HepG2 (cell line): Measurements from ENCODE around the gene IGDCC3. TPM values are rescaled to one million over a fixed set of nuclear protein-coding genes. Genes with fewer than 3 reads are reported as not detected.

ENCODE experiments used
- ATAC-seq: fragments of 200-7000 bp; cut with Tn5 transposase; 3 replicates; pipeline ENCODE4 v1.9.1; 2020; ENCODE audit warnings: mild to moderate bottlenecking, moderate library complexity
- BruUV-seq: library from RNA; stranded (reverse); fragments of 400-500 nt; replicated peaks from 2 replicates; lab custom pipeline; 2021; lab: Mats Ljungman, UMichigan
- CTCF ChIA-PET: fragments of 300-600 bp; formaldehyde crosslinking; extraction: SDS; loops from one replicate; lab custom pipeline; 2021; ENCODE audit warnings: low total read pairs, inconsistent platforms, low intra/inter-chr PET ratio; lab: Yijun Ruan, JAX
- POLR2A ChIA-PET: fragments of 350-600 bp; sonication (Branson Sonifier 250); formaldehyde crosslinking; loops from one replicate; lab custom pipeline; 2020; ENCODE audit warnings: antibody characterized with exemption, inconsistent platforms; lab: Yijun Ruan, JAX
- DNase-seq: peaks from one replicate; pipeline ENCODE4 v3.0.0-alpha.2; 2015; ENCODE audit warnings: low spot score
- FAIRE-seq: peaks from 3 replicates; lab custom pipeline; 2011; peaks lifted over from hg19 to GRCh38; lab: Jason Lieb, UNC
- H2AFZ ChIP-seq: one replicate; pipeline ENCODE4 v1.6.1; 2011; ENCODE audit warnings: low read length, inconsistent platforms
- H3K27ac ChIP-seq: fragments of 300-600 bp; 3 replicates; pipeline ENCODE4 v1.8.0; 2011; ENCODE audit warnings: mixed run types, mild to moderate bottlenecking, mixed read lengths, low read length, inconsistent platforms; ENCODE audit not compliant: insufficient read depth; ENCODE audit errors: extremely low read length
- H3K27me3 ChIP-seq, 2 experiments: fragments of 200-600 bp in 1 of 2; 2 replicates in 1 of 2; 3 replicates in 1 of 2; pipeline versions ENCODE4 v1.6.0 to v1.8.0; 2011; ENCODE audit warnings: low read length in 2 of 2, mild to moderate bottlenecking in 2 of 2, moderate library complexity in 2 of 2, inconsistent platforms in 1 of 2; ENCODE audit not compliant: insufficient read depth in 2 of 2, control insufficient read depth in 1 of 2
- H3K36me3 ChIP-seq, 2 experiments: fragments of 200-600 bp in 1 of 2; replicated peaks in 1 of 2; 2 replicates in 1 of 2; 3 replicates in 1 of 2; pipeline versions ENCODE4 v1.5.1 to v1.8.0; 2011; ENCODE audit warnings: low read length in 2 of 2, inconsistent platforms in 1 of 2; ENCODE audit not compliant: insufficient read depth in 2 of 2, control insufficient read depth in 1 of 2
- H3K4me1 ChIP-seq: 2 replicates; pipeline ENCODE4 v1.5.1; 2012; ENCODE audit warnings: low read length, inconsistent platforms; ENCODE audit not compliant: insufficient read depth
- H3K4me2 ChIP-seq: 2 replicates; pipeline ENCODE4 v1.6.0; 2011; ENCODE audit warnings: low read depth, low read length, inconsistent platforms
- H3K4me3 ChIP-seq, 3 experiments: fragments of 200-600 bp in 1 of 3; sonication (generic), shearing (Covaris generic) in 1 of 3; replicated peaks in 1 of 3; 2 replicates each; pipeline ENCODE4 v1.5.1; 2011 to 2016; ENCODE audit warnings: low read length in 3 of 3, inconsistent platforms in 2 of 3, low read depth in 2 of 3, mild to moderate bottlenecking in 2 of 3, control low read depth in 1 of 3, mixed read lengths in 1 of 3; ENCODE audit not compliant: insufficient read depth in 1 of 3
- H3K79me2 ChIP-seq: one replicate; pipeline ENCODE4 v1.6.1; 2011; ENCODE audit warnings: low read length, inconsistent platforms; ENCODE audit not compliant: insufficient read depth
- H3K9ac ChIP-seq: 2 replicates; pipeline ENCODE4 v1.6.0; 2011; ENCODE audit warnings: mild to moderate bottlenecking, low read depth, low read length, inconsistent platforms; ENCODE audit not compliant: insufficient read depth
- H3K9me3 ChIP-seq: 2 replicates; pipeline ENCODE4 v1.5.1; 2012; ENCODE audit warnings: mild to moderate bottlenecking, low read length
- H4K20me1 ChIP-seq: 2 replicates; pipeline ENCODE4 v1.6.0; 2011; ENCODE audit warnings: inconsistent platforms, mild to moderate bottlenecking, low read length, moderate library complexity; ENCODE audit not compliant: insufficient read depth
- ARNT ChIP-seq: fragments of 450-650 bp; IDR thresholded peaks from 2 replicates; pipeline ENCODE4 v1.6.1; 2017
- ARNT2 ChIP-seq: sonication (generic); formaldehyde crosslinking; IDR thresholded peaks from 2 replicates; pipeline ENCODE4 v1.8.0; 2022; ENCODE audit warnings: mild to moderate bottlenecking, low read depth, missing genetic modification reagents, moderate library complexity
- BRD4 ChIP-seq: sonication (generic); formaldehyde crosslinking; IDR thresholded peaks from 2 replicates; pipeline ENCODE4 v1.4.0; 2020; ENCODE audit warnings: missing genetic modification reagents
- CSRNP2 ChIP-seq: sonication (generic); formaldehyde crosslinking; conservative IDR thresholded peaks from 2 replicates; pipeline ENCODE4 v1.8.0; 2022; ENCODE audit warnings: low read depth, missing genetic modification reagents
- DPF2 ChIP-seq: sonication (generic); formaldehyde crosslinking; IDR thresholded peaks from 2 replicates; pipeline ENCODE4 v1.4.0; 2020; ENCODE audit warnings: mild to moderate bottlenecking, low read depth, missing genetic modification reagents, borderline replicate concordance
- KAT8 ChIP-seq: IDR thresholded peaks from 2 replicates; pipeline ENCODE4 v1.6.1; 2016; ENCODE audit warnings: missing genetic modification reagents, missing compliant biosample characterization
- KLF12 ChIP-seq: sonication (generic); formaldehyde crosslinking; IDR thresholded peaks from 2 replicates; pipeline ENCODE4 v1.4.0; 2020; ENCODE audit warnings: missing genetic modification reagents, borderline replicate concordance
- RFX5 ChIP-seq: IDR thresholded peaks from 2 replicates; pipeline ENCODE4 v1.6.1; 2011; ENCODE audit warnings: low read depth, low read length, improper control_type of control experiment
- RFXAP ChIP-seq: sonication (generic); formaldehyde crosslinking; IDR thresholded peaks from 2 replicates; pipeline ENCODE4 v1.4.0; 2020; ENCODE audit warnings: missing genetic modification reagents, borderline replicate concordance
- SNAPC2 ChIP-seq: sonication (generic); formaldehyde crosslinking; IDR thresholded peaks from 2 replicates; pipeline ENCODE4 v1.8.1; 2022; ENCODE audit warnings: mild to moderate bottlenecking, missing genetic modification reagents
- TBX2 ChIP-seq: sonication (generic); formaldehyde crosslinking; IDR thresholded peaks from 2 replicates; pipeline ENCODE4 v1.5.0; 2020; ENCODE audit warnings: missing genetic modification reagents, mild to moderate bottlenecking, borderline replicate concordance
- ZKSCAN8 ChIP-seq: IDR thresholded peaks from 2 replicates; pipeline ENCODE4 v1.6.1; 2016; ENCODE audit warnings: borderline replicate concordance, missing genetic modification reagents, missing compliant biosample characterization
- ZNF264 ChIP-seq: sonication (generic); formaldehyde crosslinking; IDR thresholded peaks from 2 replicates; pipeline ENCODE4 v1.4.0; 2020; ENCODE audit warnings: missing genetic modification reagents
- ZNF724P ChIP-seq: sonication (generic); formaldehyde crosslinking; IDR thresholded peaks from 2 replicates; pipeline ENCODE4 v1.8.0; 2022; ENCODE audit warnings: missing genetic modification reagents, borderline replicate concordance
- ZSCAN21 ChIP-seq: sonication (generic); formaldehyde crosslinking; IDR thresholded peaks from 2 replicates; pipeline ENCODE4 v1.8.0; 2022; ENCODE audit warnings: mild to moderate bottlenecking, missing genetic modification reagents, moderate library complexity, borderline replicate concordance
- WGBS: methylation state at CpG from one replicate; pipeline ENCODE4 v1.1.6; 2017; ENCODE audit warnings: low lambda C conversion rate; 5-methylcytosine and 5-hydroxymethylcytosine counted together
- in situ Hi-C: cut with HindIII; loops from 2 replicates; pipeline ENCODE4 v1.10.0; 2017; ENCODE audit warnings: low pct_unique_long_range_greater_than_20kb; ENCODE audit not compliant: extremely low pct_ligation_motif_present
- intact Hi-C: fragments of 100-400 bp; cut with micrococcal nuclease; formaldehyde crosslinking; loops from one replicate; pipeline ENCODE4 v1.10.0; 2022; ENCODE audit not compliant: unreplicated experiment
- polyA plus RNA-seq, 8 experiments: library from polyadenylated mRNA; depleted of rRNA in 3 of 8; stranded (reverse) in 7 of 8; unstranded in 1 of 8; fragments of >200 nt; fragmentation: Illumina TruSeq in 4 of 8; extraction: Trizol in 4 of 8; gene quantifications; 2 replicates each; pipeline versions ENCODE4 v1.2.1 to v1.2.3, GENCODE V29; 2011 to 2016; ENCODE audit warnings: low read depth in 4 of 8, missing spikeins in 1 of 8, mixed read lengths in 1 of 8; ENCODE audit not compliant: insufficient read depth in 1 of 8
- total RNA-seq, 5 experiments: library from RNA; depleted of rRNA; stranded (reverse); fragments of >200 nt; fragmentation: Illumina TruSeq; extraction: Trizol; gene quantifications; 2 replicates each; pipeline ENCODE4 v1.2.3, GENCODE V29; 2016; ENCODE audit warnings: low read depth in 1 of 5
- TF ChIP-seq, protein P1 (sequence below): sonication (generic); formaldehyde crosslinking; IDR thresholded peaks from 2 replicates; pipeline ENCODE4; 2020; ENCODE audit warnings: missing genetic modification reagents, mild to moderate bottlenecking, borderline replicate concordance
- TF ChIP-seq, protein P2 (sequence below), 2 experiments: sonication (generic) in 1 of 2; formaldehyde crosslinking in 1 of 2; IDR thresholded peaks; 2 replicates each; pipeline versions ENCODE4 v1.5.1 to v1.6.1; 2011 to 2020; ENCODE audit warnings: borderline replicate concordance in 1 of 2, low read depth in 1 of 2, low read length in 1 of 2, mild to moderate bottlenecking in 1 of 2, missing genetic modification reagents in 1 of 2, moderate library complexity in 1 of 2

IGDCC3 gene
- total and polyA plus RNA-seq, 2 of the 13 experiments (the other 11 are each of a cell fraction or from before 2014, with no cell fraction given), result 30.1 to 51.8 TPM

GRCh38 chr15:65339416-65339815 is 38.4 kb downstream of the IGDCC3 start:
- in situ Hi-C loops, result no loop called here
- H3K9me3 ChIP-seq, result no peaks in the 10 kb centered on the region
- BruUV-seq, result no TSS peak
- DNase-seq (no peak), FAIRE-seq (no peak), ATAC-seq (no peak)
- no peak overlapping the region for H3K4me2 ChIP-seq
- POLR2A ChIA-PET, result no interaction called here
- H3K4me1 ChIP-seq, result peaks cover 33% of the 10 kb centered on the region
- 100% methylated on average over 4 of the region's 6 CpGs for WGBS
- H3K9ac ChIP-seq, result no peak overlapping the region
- CTCF ChIA-PET, result no interaction called here
- H2AFZ ChIP-seq, result no peak overlapping the region
- H4K20me1 ChIP-seq, result 0 out of 2 replicates have a peak, but pooled peaks cover 2% of the 10 kb centered on the region
- intact Hi-C loops, result no loop called here
- H3K27me3 ChIP-seq, result no peaks in the 10 kb centered on the region
- H3K4me3 ChIP-seq, result no peak overlapping the region
- peaks cover 23% of the 10 kb centered on the region for H3K79me2 ChIP-seq
- H3K36me3 ChIP-seq, result peaks cover 2 to 18% of the 10 kb centered on the region in 2 experiments; a peak in 4 of 5 replicates
- no peak overlapping the region for H3K27ac ChIP-seq
- TF ChIP-seq KAT8, result no peak
- no peak for TF ChIP-seq ZKSCAN8 (CRISPR knock-in tag)
- TF ChIP-seq, protein P1, sequence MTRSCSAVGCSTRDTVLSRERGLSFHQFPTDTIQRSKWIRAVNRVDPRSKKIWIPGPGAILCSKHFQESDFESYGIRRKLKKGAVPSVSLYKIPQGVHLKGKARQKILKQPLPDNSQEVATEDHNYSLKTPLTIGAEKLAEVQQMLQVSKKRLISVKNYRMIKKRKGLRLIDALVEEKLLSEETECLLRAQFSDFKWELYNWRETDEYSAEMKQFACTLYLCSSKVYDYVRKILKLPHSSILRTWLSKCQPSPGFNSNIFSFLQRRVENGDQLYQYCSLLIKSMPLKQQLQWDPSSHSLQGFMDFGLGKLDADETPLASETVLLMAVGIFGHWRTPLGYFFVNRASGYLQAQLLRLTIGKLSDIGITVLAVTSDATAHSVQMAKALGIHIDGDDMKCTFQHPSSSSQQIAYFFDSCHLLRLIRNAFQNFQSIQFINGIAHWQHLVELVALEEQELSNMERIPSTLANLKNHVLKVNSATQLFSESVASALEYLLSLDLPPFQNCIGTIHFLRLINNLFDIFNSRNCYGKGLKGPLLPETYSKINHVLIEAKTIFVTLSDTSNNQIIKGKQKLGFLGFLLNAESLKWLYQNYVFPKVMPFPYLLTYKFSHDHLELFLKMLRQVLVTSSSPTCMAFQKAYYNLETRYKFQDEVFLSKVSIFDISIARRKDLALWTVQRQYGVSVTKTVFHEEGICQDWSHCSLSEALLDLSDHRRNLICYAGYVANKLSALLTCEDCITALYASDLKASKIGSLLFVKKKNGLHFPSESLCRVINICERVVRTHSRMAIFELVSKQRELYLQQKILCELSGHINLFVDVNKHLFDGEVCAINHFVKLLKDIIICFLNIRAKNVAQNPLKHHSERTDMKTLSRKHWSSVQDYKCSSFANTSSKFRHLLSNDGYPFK (CRISPR knock-in tag), result no peak
- TF ChIP-seq ZNF724P (CRISPR knock-in tag), result no peak
- TF ChIP-seq, protein P2, sequence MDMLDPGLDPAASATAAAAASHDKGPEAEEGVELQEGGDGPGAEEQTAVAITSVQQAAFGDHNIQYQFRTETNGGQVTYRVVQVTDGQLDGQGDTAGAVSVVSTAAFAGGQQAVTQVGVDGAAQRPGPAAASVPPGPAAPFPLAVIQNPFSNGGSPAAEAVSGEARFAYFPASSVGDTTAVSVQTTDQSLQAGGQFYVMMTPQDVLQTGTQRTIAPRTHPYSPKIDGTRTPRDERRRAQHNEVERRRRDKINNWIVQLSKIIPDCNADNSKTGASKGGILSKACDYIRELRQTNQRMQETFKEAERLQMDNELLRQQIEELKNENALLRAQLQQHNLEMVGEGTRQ (IDR thresholded peaks at IDR 0.05; ENCODE audit: low read depth, low read length), result no peak
- TF ChIP-seq, protein P2 (CRISPR knock-in tag; IDR thresholded peaks at IDR 0.05; ENCODE audit: borderline replicate concordance), result no peak
- no peak for TF ChIP-seq KLF12 (CRISPR knock-in tag)
- no peak for TF ChIP-seq RFXAP (CRISPR knock-in tag)
- no peak for TF ChIP-seq CSRNP2
- no peak for TF ChIP-seq ARNT
- no peak for TF ChIP-seq ARNT2 (CRISPR knock-in tag)
- no peak for TF ChIP-seq BRD4 (CRISPR knock-in tag)
- no peak for TF ChIP-seq ZSCAN21 (CRISPR knock-in tag)
- TF ChIP-seq DPF2 (CRISPR knock-in tag), result no peak
- no peak for TF ChIP-seq SNAPC2 (CRISPR knock-in tag)
- no peak for TF ChIP-seq ZNF264 (CRISPR knock-in tag)
- no peak for TF ChIP-seq RFX5
- TF ChIP-seq TBX2 (CRISPR knock-in tag), result no peak
